Spleen (tissue), 7 donors: ENCODE measurements around the gene SLC25A47.

Experiments used
- CTCF ChIP-seq, 11 experiments: fragments of 200-600 bp in 7 of 11; fragments of 450-650 bp in 4 of 11; sonication (generic) in 4 of 11; IDR thresholded peaks in 8 of 11; conservative IDR thresholded peaks in 3 of 11; 1 replicate in 7 of 11; 2 replicates in 4 of 11; pipeline versions ENCODE4 v1.4.0 to v1.8.0; 2016 to 2021; ENCODE audit warnings: antibody characterized with exemption in 11 of 11, inconsistent platforms in 4 of 11, mild to moderate bottlenecking in 1 of 11
- POLR2A ChIP-seq, 3 donors: fragments of 450-650 bp; IDR thresholded peaks; one replicate each; pipeline ENCODE4 v1.5.1; 2017; ENCODE audit warnings: antibody characterized with exemption in 3 of 3, mild to moderate bottlenecking in 1 of 3
- POLR2AphosphoS5 ChIP-seq, 3 donors: sonication (generic); formaldehyde crosslinking; IDR thresholded peaks; one replicate each; pipeline ENCODE4 v1.5.1; 2017; ENCODE audit warnings: antibody characterized with exemption in 3 of 3
- donor health status: DM: no; HTN: no; CAD: no; lungs with moderate emphysema.
- donor health status: DM: no; HTN: no; CAD: no.
- donor health status: DM: no; HTN: no; CAD: no.

- no peak for TF ChIP-seq CTCF (IDR thresholded peaks at IDR 0.05 in 8 of 11, conservative IDR thresholded peaks at IDR 0.05 in 3 of 11)
- TF ChIP-seq POLR2AphosphoS5 (IDR thresholded peaks at IDR 0.05), result no peak
- no peak for TF ChIP-seq POLR2A (IDR thresholded peaks at IDR 0.05)
Observed at GRCh38 chr14:100299238-100299560, 23.9 kb upstream of the SLC25A47 start.
